Fibroblast of lung (primary cell): Measurements from ENCODE around the gene SPATA9. TPM values are rescaled to one million over a fixed set of nuclear protein-coding genes. Genes with fewer than 3 reads are reported as not detected.

Experiments used
- DNase-seq, 2 donors: peaks; one replicate each; pipeline versions ENCODE4 v3.0.0 to v3.0.0-alpha.2; 2010; ENCODE audit warnings: low read depth in 2 of 2
- H2AFZ ChIP-seq: 2 replicates; pipeline ENCODE4 v1.5.1; 2012; ENCODE audit warnings: low read length, control low read depth, inconsistent platforms
- H3K27ac ChIP-seq: 2 replicates; pipeline ENCODE4 v1.5.1; 2011; ENCODE audit warnings: low read length, control low read depth; ENCODE audit not compliant: insufficient read depth
- H3K27me3 ChIP-seq: 2 replicates; pipeline ENCODE4 v1.5.1; 2011; ENCODE audit warnings: mild to moderate bottlenecking, low read length; ENCODE audit not compliant: control insufficient read depth, insufficient read depth
- H3K36me3 ChIP-seq: 2 replicates; pipeline ENCODE4 v1.5.1; 2011; ENCODE audit warnings: low read length; ENCODE audit not compliant: control insufficient read depth, insufficient read depth
- H3K4me1 ChIP-seq: 2 replicates; pipeline ENCODE4 v1.5.1; 2011; ENCODE audit warnings: low read length; ENCODE audit not compliant: control insufficient read depth, insufficient read depth; ENCODE audit errors: extremely low read depth
- H3K4me2 ChIP-seq: 2 replicates; pipeline ENCODE4 v1.5.1; 2011; ENCODE audit warnings: low read length, control low read depth; ENCODE audit not compliant: insufficient read depth; ENCODE audit errors: extremely low read depth
- H3K4me3 ChIP-seq, 4 experiments: fragments of 200-600 bp in 1 of 4; sonication (generic) in 1 of 4; replicated peaks in 1 of 4; 2 replicates each; pipeline ENCODE4 v1.5.1; 2011 to 2016; ENCODE audit warnings: low read length in 4 of 4, low read depth in 3 of 4, mild to moderate bottlenecking in 3 of 4, control low read depth in 2 of 4, inconsistent platforms in 1 of 4, mixed read lengths in 1 of 4; ENCODE audit not compliant: insufficient read depth in 1 of 4; ENCODE audit errors: control extremely low read depth in 1 of 4
- H3K79me2 ChIP-seq: 2 replicates; pipeline ENCODE4 v1.5.1; 2012; ENCODE audit warnings: mild to moderate bottlenecking, low read length, inconsistent platforms; ENCODE audit not compliant: control insufficient read depth, insufficient read depth
- H3K9ac ChIP-seq: 2 replicates; pipeline ENCODE4 v1.5.1; 2011; ENCODE audit warnings: mild to moderate bottlenecking, low read length, control low read depth; ENCODE audit not compliant: insufficient read depth
- H3K9me3 ChIP-seq: 2 replicates; pipeline ENCODE4 v1.5.1; 2012; ENCODE audit warnings: low read depth, low read length; ENCODE audit not compliant: control insufficient read depth, insufficient read depth
- H4K20me1 ChIP-seq: 2 replicates; pipeline ENCODE4 v1.5.1; 2011; ENCODE audit warnings: low read length; ENCODE audit not compliant: control insufficient read depth, insufficient read depth; ENCODE audit errors: extremely low read depth
- CTCF ChIP-seq, 2 donors: IDR thresholded peaks in 1 of 2; conservative IDR thresholded peaks in 1 of 2; 1 replicate in 1 of 2; 2 replicates in 1 of 2; pipeline ENCODE4 v1.5.1; 2011 to 2012; ENCODE audit warnings: low read length in 2 of 2, control low read depth in 1 of 2, inconsistent platforms in 1 of 2, low read depth in 1 of 2, mild to moderate bottlenecking in 1 of 2
- EZH2 ChIP-seq: IDR thresholded peaks from 2 replicates; pipeline ENCODE4 v1.5.1; 2012; ENCODE audit warnings: low read length, control low read depth, mild to moderate bottlenecking; ENCODE audit errors: missing control alignments
- polyA plus RNA-seq, 2 donors: library from polyadenylated mRNA; depleted of rRNA in 1 of 2; stranded (reverse) in 1 of 2; unstranded in 1 of 2; fragments of >200 nt; gene quantifications; 2 replicates each; pipeline ENCODE4 v1.2.1, GENCODE V29; 2011 to 2012; ENCODE audit warnings: missing spikeins in 1 of 2
- total RNA-seq: library from RNA; depleted of rRNA; stranded (reverse); fragments of >200 nt; gene quantifications from 2 replicates; pipeline ENCODE4 v1.2.1, GENCODE V29; 2014

SPATA9 gene
- total and polyA plus RNA-seq, 2 donors (not counting 1 experiment from before 2014, with no cell fraction given) = 0.66 to 1.7 TPM

- no peak overlapping the region for H3K9ac ChIP-seq
- H3K4me1 ChIP-seq = no peaks in the 10 kb centered on the region
- no peak for TF ChIP-seq CTCF (conservative IDR thresholded peaks at IDR 0.05 in 1 of 2, IDR thresholded peaks at IDR 0.05 in 1 of 2; ENCODE audit: low read depth in 1 of 2, low read length in 2 of 2)
- no peak for TF ChIP-seq EZH2
- H3K36me3 ChIP-seq = no peaks in the 10 kb centered on the region
- no peaks in the 10 kb centered on the region for H3K27me3 ChIP-seq
- no peaks in the 10 kb centered on the region for H4K20me1 ChIP-seq
- H2AFZ ChIP-seq = no peak overlapping the region
- no peak overlapping the region for H3K27ac ChIP-seq
- no peak overlapping the region for H3K4me3 ChIP-seq
- H3K9me3 ChIP-seq = no peaks in the 10 kb centered on the region
- no peak overlapping the region for H3K4me2 ChIP-seq
- no peaks in the 10 kb centered on the region for H3K79me2 ChIP-seq
- DNase-seq = peak in 1 of 2 donors; percentile 27
Measured at GRCh38 chr5:95609711-95610110, 73.1 kb downstream of the SPATA9 start.

Other genes starting within 250 kb of the SPATA9 start
- gene SKIC3, start 128.0 kb downstream of the SPATA9 start, total RNA-seq = 120 and 152 TPM in 2 replicates
- gene SKIC3, start 128.0 kb downstream of the SPATA9 start, polyA plus RNA-seq = 70.8 and 105 TPM in 2 replicates
- gene ARSK, start 127.9 kb downstream of the SPATA9 start, total RNA-seq = 10.0 and 19.3 TPM in 2 replicates
- gene ARSK, start 127.9 kb downstream of the SPATA9 start, polyA plus RNA-seq = 18.6 and 37.3 TPM in 2 replicates
- gene GPR150, start 62.9 kb downstream of the SPATA9 start, total RNA-seq = under 0.01 and 0.33 TPM in 2 replicates
- 0.23 and 0.43 TPM in 2 replicates for gene GPR150, start 62.9 kb downstream of the SPATA9 start, polyA plus RNA-seq
- 3.1 and 4.8 TPM in 2 replicates for gene RFESD, start 36.2 kb downstream of the SPATA9 start, total RNA-seq
- gene RFESD, start 36.2 kb downstream of the SPATA9 start, polyA plus RNA-seq = 2.7 TPM in 2 replicates
- 222 and 337 TPM in 2 replicates for gene RHOBTB3, start 48.3 kb upstream of the SPATA9 start, total RNA-seq
- gene RHOBTB3, start 48.3 kb upstream of the SPATA9 start, polyA plus RNA-seq = 188 and 338 TPM in 2 replicates
- gene GLRX, start 139.7 kb upstream of the SPATA9 start, total RNA-seq = 54.2 and 91.8 TPM in 2 replicates
- gene GLRX, start 139.7 kb upstream of the SPATA9 start, polyA plus RNA-seq = 277 and 429 TPM in 2 replicates